ENCODE measurements around the gene SH3GL1.
"Not testable (repeated sequence)": the region's sequence is repeated elsewhere in the genome, so short reads cannot be mapped to it uniquely, and the experiment has no call there.

SH3GL1 gene

GRCh38 chr19:4350726-4351125 is 49.6 kb downstream of the SH3GL1 start:
- no peaks in the 10 kb centered on the region for H3K4me1 ChIP-seq
- no peak for TF ChIP-seq Cebpa-rat (IDR thresholded peaks at IDR 0.05)
- no peaks in the 10 kb centered on the region for H3K9me3 ChIP-seq
- peaks cover 84% of the 10 kb centered on the region for H3K36me3 ChIP-seq
- H3K9ac ChIP-seq: no peak overlapping the region
- no peak overlapping the region for H3K27ac ChIP-seq
- no peaks in the 10 kb centered on the region; the same call in 1 of the 2 replicates for H4K20me1 ChIP-seq
- no peak overlapping the region for H3K4me2 ChIP-seq
- no peak overlapping the region for H3K4me3 ChIP-seq
- H3K27me3 ChIP-seq: no peaks in the 10 kb centered on the region

- Histone ChIP-seq H3K9ac (no peak overlapping the region), H4K20me1 (no peaks in the 10 kb centered on the region; the same call in 1 of the 2 replicates), H3K27me3 (no peaks in the 10 kb centered on the region), H3K4me2 (no peak overlapping the region), H3K9me3 (no peaks in the 10 kb centered on the region), H3K4me3 (no peak overlapping the region), H3K36me3 (peaks cover 82% of the 10 kb centered on the region), H3K27ac (no peak overlapping the region), H3K4me1 (no peaks in the 10 kb centered on the region)
- no peak for TF ChIP-seq Cebpa-rat (IDR thresholded peaks at IDR 0.05)
These were observed 50.2 kb downstream of the SH3GL1 start for GRCh38 chr19:4350111-4350510.

GRCh38 chr19:4349225-4349624 is 51.1 kb downstream of the SH3GL1 start:
- H3K27ac ChIP-seq: not testable (repeated sequence)

GRCh38 chr19:4347521-4347920 is 52.8 kb downstream of the SH3GL1 start:
- H3K27me3 ChIP-seq: no peaks in the 10 kb centered on the region
- H3K4me2 ChIP-seq: no peak overlapping the region
- H3K36me3 ChIP-seq: peaks cover 59% of the 10 kb centered on the region
- H3K9ac ChIP-seq: no peak overlapping the region
- no peak for TF ChIP-seq Cebpa-rat (IDR thresholded peaks at IDR 0.05)
- H3K27ac ChIP-seq: no peak overlapping the region
- no peaks in the 10 kb centered on the region for H3K9me3 ChIP-seq
- H3K4me1 ChIP-seq: peaks cover 11% of the 10 kb centered on the region
- H4K20me1 ChIP-seq: peaks cover 5% of the 10 kb centered on the region; the same call in 1 of the 2 replicates
- H3K4me3 ChIP-seq: no peak overlapping the region

More at GRCh38 chr19:4349225-4349624, 51.1 kb downstream of the SH3GL1 start:
- H3K4me3 ChIP-seq, H4K20me1 ChIP-seq, H3K4me2 ChIP-seq, H3K9me3 ChIP-seq, H3K9ac ChIP-seq, H3K27me3 ChIP-seq, H3K4me1 ChIP-seq: not testable (repeated sequence)
- peaks cover 74% of the 10 kb centered on the region for H3K36me3 ChIP-seq

GRCh38 chr19:4346020-4346383 is 54.3 kb downstream of the SH3GL1 start:
- H3K4me2 ChIP-seq: no peak overlapping the region
- H3K27ac ChIP-seq: no peak overlapping the region
- no peak for TF ChIP-seq Cebpa-rat (IDR thresholded peaks at IDR 0.05)
- H3K4me1 ChIP-seq: peaks cover 17% of the 10 kb centered on the region
- no peak overlapping the region for H3K4me3 ChIP-seq
- H4K20me1 ChIP-seq: peaks cover 5% of the 10 kb centered on the region; the same call in 1 of the 2 replicates
- no peaks in the 10 kb centered on the region for H3K9me3 ChIP-seq
- H3K27me3 ChIP-seq: no peaks in the 10 kb centered on the region
- peaks cover 55% of the 10 kb centered on the region for H3K36me3 ChIP-seq
- no peak overlapping the region for H3K9ac ChIP-seq

- Histone ChIP-seq H3K9me3 (no peaks in the 10 kb centered on the region), H3K9ac (0 out of 2 replicates have a peak overlapping the region, but pooled peaks have one; percentile 15), H3K4me3 (no peak overlapping the region), H3K4me1 (peaks cover 17% of the 10 kb centered on the region), H4K20me1 (peaks cover 5% of the 10 kb centered on the region; the same call in 1 of the 2 replicates), H3K27me3 (no peaks in the 10 kb centered on the region), H3K4me2 (no peak overlapping the region), H3K36me3 (peaks cover 49% of the 10 kb centered on the region), H3K27ac (no peak overlapping the region)
- TF ChIP-seq Cebpa-rat (IDR thresholded peaks at IDR 0.05): no peak
These were observed 54.9 kb downstream of the SH3GL1 start for GRCh38 chr19:4345342-4346019.

GRCh38 chr19:4343370-4344307 is 56.7 kb downstream of the SH3GL1 start, which contains the start of gene MPND:
Gene MPND, plus strand, starts transcription at chr19:4343562. Its CDS starts 32 bp downstream, at chr19:4343594.
- no peak for TF ChIP-seq Cebpa-rat (IDR thresholded peaks at IDR 0.05)
- peak within 1 kb of the TSS; percentile 98 for H3K4me2 ChIP-seq
- peak within 1 kb of the TSS; percentile 73 for H3K4me3 ChIP-seq
- peaks cover 33% of the 10 kb centered on the region for H3K36me3 ChIP-seq
- H3K27ac ChIP-seq: peak within 1 kb of the TSS; percentile 90
- peak within 1 kb of the TSS; percentile 84 for H3K9ac ChIP-seq
- peaks cover 23% of the 10 kb centered on the region for H3K4me1 ChIP-seq
- H3K27me3 ChIP-seq: no peaks in the 10 kb centered on the region
- peaks cover 5% of the 10 kb centered on the region; the same call in 1 of the 2 replicates for H4K20me1 ChIP-seq
- H3K9me3 ChIP-seq: no peaks in the 10 kb centered on the region

- peak overlapping the region; percentile 98 for H3K4me2 ChIP-seq
- peak overlapping the region; percentile 84 for H3K9ac ChIP-seq
- H3K27ac ChIP-seq: peak overlapping the region; percentile 90
- H4K20me1 ChIP-seq: peaks cover 5% of the 10 kb centered on the region; the same call in 1 of the 2 replicates
- peaks cover 25% of the 10 kb centered on the region for H3K36me3 ChIP-seq
- no peak for TF ChIP-seq Cebpa-rat (IDR thresholded peaks at IDR 0.05)
- no peaks in the 10 kb centered on the region for H3K9me3 ChIP-seq
- H3K27me3 ChIP-seq: no peaks in the 10 kb centered on the region
- H3K4me3 ChIP-seq: peak overlapping the region; percentile 73
- peaks cover 30% of the 10 kb centered on the region for H3K4me1 ChIP-seq
These were observed 57.6 kb downstream of the SH3GL1 start for GRCh38 chr19:4342615-4343369.

- H3K9me3 ChIP-seq: no peaks in the 10 kb centered on the region
- peaks cover 19% of the 10 kb centered on the region for H3K36me3 ChIP-seq
- no peaks in the 10 kb centered on the region for H3K27me3 ChIP-seq
- peak overlapping the region; percentile 84 for H3K9ac ChIP-seq
- no peak for TF ChIP-seq Cebpa-rat (IDR thresholded peaks at IDR 0.05)
- H4K20me1 ChIP-seq: peaks cover 5% of the 10 kb centered on the region; the same call in 1 of the 2 replicates
- peaks cover 33% of the 10 kb centered on the region for H3K4me1 ChIP-seq
- peak overlapping the region; percentile 88 for H3K4me2 ChIP-seq
- H3K4me3 ChIP-seq: peak overlapping the region; percentile 73
- H3K27ac ChIP-seq: peak overlapping the region; percentile 90
These were observed 58.1 kb downstream of the SH3GL1 start for GRCh38 chr19:4342314-4342614.

Data from BLaER1 (cell line).